IMR-90 (cell line): Measurements from ENCODE around the gene GRAMD1A. TPM values are rescaled to one million over a fixed set of nuclear protein-coding genes. Genes with fewer than 3 reads are reported as not detected.

ENCODE experiments used
- ATAC-seq: fragments of 200-7000 bp; cut with Tn5 transposase; 2 replicates; pipeline ENCODE4 v1.9.1; 2020; ENCODE audit warnings: low read depth, mild to moderate bottlenecking, moderate library complexity
- BruUV-seq: library from RNA; stranded (reverse); fragments of 400-500 nt; replicated peaks from 2 replicates; lab custom pipeline; 2021; lab: Mats Ljungman, UMichigan
- CTCF ChIA-PET: fragments of 300-600 bp; formaldehyde crosslinking; extraction: SDS; loops from one replicate; lab custom pipeline; 2021; ENCODE audit warnings: antibody characterized with exemption; lab: Yijun Ruan, JAX
- POLR2A ChIA-PET: fragments of 300-600 bp; sonication (Branson Sonifier 250); formaldehyde crosslinking; loops from one replicate; lab custom pipeline; 2022; ENCODE audit warnings: antibody characterized with exemption; ENCODE audit not compliant: unreplicated experiment; lab: Charles Lee
- DNase-seq: peaks from one replicate; pipeline ENCODE4 v3.0.0; 2013
- H2AFZ ChIP-seq: replicated peaks from 2 replicates; pipeline ENCODE3; 2013; ENCODE audit warnings: low read length, mild to moderate bottlenecking; ENCODE audit not compliant: poor library complexity
- H2AK5ac ChIP-seq: 2 replicates; pipeline ENCODE4 v1.6.1; 2013; ENCODE audit warnings: low read depth, low read length, inconsistent platforms
- H2AK9ac ChIP-seq: replicated peaks from 2 replicates; pipeline ENCODE3; 2013; ENCODE audit warnings: mild to moderate bottlenecking, low read depth, low read length, moderate library complexity; ENCODE audit not compliant: poor library complexity
- H2BK120ac ChIP-seq: 2 replicates; pipeline ENCODE4 v1.6.1; 2013; ENCODE audit warnings: low read depth, low read length, inconsistent platforms
- H2BK15ac ChIP-seq: 3 replicates; pipeline ENCODE4 v1.6.1; 2013; ENCODE audit warnings: low read depth, low read length, inconsistent platforms
- H2BK20ac ChIP-seq: 2 replicates; pipeline ENCODE4 v1.6.1; 2013; ENCODE audit warnings: low read depth, mild to moderate bottlenecking, inconsistent platforms, low read length, moderate library complexity
- H2BK5ac ChIP-seq: 2 replicates; pipeline ENCODE4 v1.6.1; 2013; ENCODE audit warnings: mild to moderate bottlenecking, low read depth, low read length, inconsistent platforms; ENCODE audit not compliant: poor library complexity, severe bottlenecking
- H3K14ac ChIP-seq: replicated peaks from 2 replicates; pipeline ENCODE4 v1.6.1; 2013; ENCODE audit warnings: low read depth, low read length, inconsistent platforms
- H3K18ac ChIP-seq: 2 replicates; pipeline ENCODE4 v1.6.1; 2013; ENCODE audit warnings: low read depth, low read length, control low read depth
- H3K23ac ChIP-seq: 2 replicates; pipeline ENCODE4 v1.6.1; 2013; ENCODE audit warnings: low read depth, low read length, inconsistent platforms
- H3K27ac ChIP-seq: 2 replicates; pipeline ENCODE4 v1.5.1; 2013; ENCODE audit warnings: mild to moderate bottlenecking, control low read depth, low read length; ENCODE audit not compliant: insufficient read depth
- H3K27me3 ChIP-seq: 2 replicates; pipeline ENCODE4 v1.6.1; 2013; ENCODE audit warnings: low read length; ENCODE audit not compliant: control insufficient read depth, insufficient read depth
- H3K36me3 ChIP-seq: 2 replicates; pipeline ENCODE4 v1.6.1; 2013; ENCODE audit warnings: low read length, mixed read lengths; ENCODE audit not compliant: control insufficient read depth, insufficient read depth
- H3K4ac ChIP-seq: 2 replicates; pipeline ENCODE4 v1.6.1; 2013; ENCODE audit warnings: low read depth, low read length, inconsistent platforms
- H3K4me1 ChIP-seq: 2 replicates; pipeline ENCODE4 v1.6.1; 2013; ENCODE audit warnings: low read length, mixed read lengths; ENCODE audit not compliant: control insufficient read depth, insufficient read depth
- H3K4me2 ChIP-seq: 2 replicates; pipeline ENCODE4 v1.6.1; 2013; ENCODE audit warnings: low read depth, mild to moderate bottlenecking, control low read depth, low read length, moderate library complexity
- H3K4me3 ChIP-seq: 2 replicates; pipeline ENCODE4 v1.5.1; 2013; ENCODE audit warnings: low read depth, mild to moderate bottlenecking, control low read depth, low read length, moderate library complexity; ENCODE audit not compliant: insufficient read depth
- H3K56ac ChIP-seq: 2 replicates; pipeline ENCODE4 v1.6.1; 2013; ENCODE audit warnings: low read length, inconsistent platforms; ENCODE audit not compliant: insufficient read depth; ENCODE audit errors: extremely low read depth
- H3K79me1 ChIP-seq, 2 experiments: 2 replicates each; pipeline ENCODE4 v1.6.1; 2013; ENCODE audit warnings: low read length in 2 of 2, inconsistent platforms in 1 of 2, low read depth in 1 of 2
- H3K9ac ChIP-seq: 2 replicates; pipeline ENCODE4 v1.6.1; 2013; ENCODE audit warnings: low read depth, low read length, control low read depth
- H3K9me1 ChIP-seq: 2 replicates; pipeline ENCODE4 v1.6.1; 2013; ENCODE audit warnings: low read length, inconsistent platforms; ENCODE audit not compliant: insufficient read depth
- H3K9me3 ChIP-seq: 2 replicates; pipeline ENCODE4 v1.6.1; 2013; ENCODE audit warnings: low read length; ENCODE audit not compliant: control insufficient read depth, insufficient read depth
- H4K20me1 ChIP-seq: 2 replicates; pipeline ENCODE4 v1.6.1; 2013; ENCODE audit warnings: low read length, inconsistent platforms; ENCODE audit not compliant: insufficient read depth
- H4K5ac ChIP-seq: 2 replicates; pipeline ENCODE4 v1.6.1; 2013; ENCODE audit warnings: mild to moderate bottlenecking, low read depth, low read length, control low read depth
- H4K8ac ChIP-seq, 2 experiments: 2 replicates each; pipeline ENCODE4 v1.6.1; 2013; ENCODE audit warnings: low read depth in 2 of 2, low read length in 2 of 2, control low read depth in 1 of 2, inconsistent platforms in 1 of 2
- H4K91ac ChIP-seq: 2 replicates; pipeline ENCODE4 v1.6.1; 2013; ENCODE audit warnings: low read depth, low read length, inconsistent platforms; ENCODE audit not compliant: insufficient read depth
- FOS ChIP-seq: fragments of 150-350 bp; IDR thresholded peaks from 2 replicates; pipeline ENCODE4 v1.6.1; 2016; ENCODE audit warnings: low read depth, low read length
- MAZ ChIP-seq: IDR thresholded peaks from 2 replicates; pipeline ENCODE4 v1.6.1; 2012; ENCODE audit warnings: low read depth, mild to moderate bottlenecking, low read length, improper control_type of control experiment, moderate library complexity, borderline replicate concordance
- MXI1 ChIP-seq: IDR thresholded peaks from 2 replicates; pipeline ENCODE4 v1.6.1; 2012; ENCODE audit warnings: low read depth, mild to moderate bottlenecking, low read length, moderate library complexity, borderline replicate concordance
- WGBS, 2 experiments: methylation state at CpG; one replicate each; pipeline versions ENCODE4 v1.1.5 to v1.1.7; 2013; ENCODE audit warnings: missing lambda C conversion rate in 2 of 2; ENCODE audit not compliant: insufficient read length in 1 of 2; ENCODE audit errors: extremely low coverage in 2 of 2; 5-methylcytosine and 5-hydroxymethylcytosine counted together
- dilution Hi-C: fragments of 300-500 bp; cut with HindIII; formaldehyde crosslinking; loops from one replicate; pipeline ENCODE4 v1.14.3; 2018; ENCODE audit warnings: low sequenced_read_pairs; ENCODE audit not compliant: unreplicated experiment
- in situ Hi-C: fragments of 300-500 bp; cut with MboI; formaldehyde crosslinking; loops from 3 replicates; pipeline ENCODE4 v1.14.3; 2019; ENCODE audit warnings: low sequenced_read_pairs, inconsistent platforms, mixed read lengths
- intact Hi-C: fragments of 100-400 bp; cut with micrococcal nuclease; formaldehyde crosslinking; loops from 2 replicates; pipeline ENCODE4 v1.10.0; 2022
- polyA plus RNA-seq, 3 experiments: library from polyadenylated mRNA; depleted of rRNA; stranded (reverse); fragments of >200 nt; gene quantifications; 2 replicates each; pipeline ENCODE4 v1.2.3, GENCODE V29; 2012; ENCODE audit warnings: low replicate concordance in 1 of 3
- total RNA-seq: library from RNA; depleted of rRNA; stranded (reverse); fragments of >200 nt; gene quantifications from 2 replicates; pipeline ENCODE4 v1.2.3, GENCODE V29; 2012

GRAMD1A gene
- total and polyA plus RNA-seq, 2 of the 4 experiments (the other 2 are of a cell fraction) = 11.1 to 63.0 TPM

- intact Hi-C loops = loop anchor here (1.0 to 2.0 kb wide), 2 partner anchors 46 to 91 kb away; partner anchors contain the start of gene LGI4
- no peak overlapping the region for H4K5ac ChIP-seq
- no peaks in the 10 kb centered on the region for H3K36me3 ChIP-seq
- H4K91ac ChIP-seq = no peak overlapping the region
- H3K9me3 ChIP-seq = no peaks in the 10 kb centered on the region
- H3K27ac ChIP-seq = no peak overlapping the region
- no peak for ATAC-seq
- ChIA-PET CTCF (interaction anchor here (0.6 to 1.5 kb wide), 9 partner anchors 12 to 98 kb away, joined by 3 to 6 read pairs (median 3); partner anchors contain the start of gene GRAMD1A), POLR2A (no interaction called here)
- no peak overlapping the region for H3K9ac ChIP-seq
- no peak overlapping the region for H3K4ac ChIP-seq
- peaks cover 14% of the 10 kb centered on the region for H3K27me3 ChIP-seq
- no peak for DNase-seq
- H3K4me3 ChIP-seq = no peak overlapping the region
- no TSS peak for BruUV-seq
- H3K4me1 ChIP-seq = peaks cover 5% of the 10 kb centered on the region; the same call in 1 of the 2 replicates
- H3K79me1 ChIP-seq = no peaks in the 10 kb centered on the region
- H3K56ac ChIP-seq = no peak overlapping the region
- dilution Hi-C loops = no loop called here
- no peaks in the 10 kb centered on the region for H3K9me1 ChIP-seq
- TF ChIP-seq MAZ (no peak), MXI1 (no peak), FOS (no peak)
- H2BK120ac ChIP-seq = no peak overlapping the region
- in situ Hi-C loops = no loop called here
- no peak overlapping the region for H3K23ac ChIP-seq
- no peak overlapping the region for H2AFZ ChIP-seq
- H3K4me2 ChIP-seq = no peak overlapping the region
- no peak overlapping the region for H2BK20ac ChIP-seq
- H3K18ac ChIP-seq = no peak overlapping the region
- no peak overlapping the region for H2BK5ac ChIP-seq
- no peak overlapping the region for H2AK9ac ChIP-seq
- no peak overlapping the region for H4K8ac ChIP-seq
- H4K20me1 ChIP-seq = no peaks in the 10 kb centered on the region
- no peak overlapping the region for H3K14ac ChIP-seq
- no peak overlapping the region for H2AK5ac ChIP-seq
- 100% methylated on average over 1 of the region's 14 CpGs; no CpG with 5 or more reads in 1 of the 2 experiments for WGBS, 2 experiments
- H2BK15ac ChIP-seq = no peak overlapping the region
Observed at GRCh38 chr19:35043906-35044305, 43.8 kb downstream of the GRAMD1A start.
